Ammon's horn (tissue), 1 donor: ENCODE measurements around the gene EEFSEC.
A peak's percentile ranks its signal among the peaks of the same experiment; 100 is the strongest.

Source experiments
- DNase-seq: peaks from one replicate; pipeline ENCODE4 v3.0.0-alpha.2; 2016; ENCODE audit warnings: low spot score

Gene EEFSEC

GRCh38 chr3:128153156-128154041 is at the start of gene EEFSEC:
Gene EEFSEC, plus strand, starts transcription at chr3:128153481. Its CDS starts 27 bp downstream, at chr3:128153508.
- DNase-seq: peak; percentile 75

GRCh38 chr3:128107834-128108233 is 45.4 kb upstream of the EEFSEC start:
- no peak for DNase-seq

DNA sequence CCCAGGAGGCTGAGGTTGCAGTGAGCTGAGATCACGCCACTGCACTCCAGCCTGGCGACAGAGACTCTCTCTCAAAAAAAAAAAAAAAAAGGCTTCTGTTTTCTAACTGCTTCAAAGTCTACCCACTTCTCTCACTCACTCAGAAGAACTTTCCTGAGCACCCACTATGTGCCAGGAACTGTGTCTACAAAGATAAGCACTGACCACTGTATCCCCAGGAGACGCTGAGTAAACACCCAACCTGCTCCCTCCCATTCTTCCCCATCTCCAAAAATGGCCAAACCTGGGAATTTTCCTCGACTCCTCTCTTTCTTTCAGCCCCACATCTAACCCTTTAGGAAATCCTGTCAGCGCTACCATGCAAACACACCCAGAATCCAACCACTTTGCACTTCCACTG is 42.1 kb upstream of the EEFSEC start:
- DNase-seq: no peak

DNA sequence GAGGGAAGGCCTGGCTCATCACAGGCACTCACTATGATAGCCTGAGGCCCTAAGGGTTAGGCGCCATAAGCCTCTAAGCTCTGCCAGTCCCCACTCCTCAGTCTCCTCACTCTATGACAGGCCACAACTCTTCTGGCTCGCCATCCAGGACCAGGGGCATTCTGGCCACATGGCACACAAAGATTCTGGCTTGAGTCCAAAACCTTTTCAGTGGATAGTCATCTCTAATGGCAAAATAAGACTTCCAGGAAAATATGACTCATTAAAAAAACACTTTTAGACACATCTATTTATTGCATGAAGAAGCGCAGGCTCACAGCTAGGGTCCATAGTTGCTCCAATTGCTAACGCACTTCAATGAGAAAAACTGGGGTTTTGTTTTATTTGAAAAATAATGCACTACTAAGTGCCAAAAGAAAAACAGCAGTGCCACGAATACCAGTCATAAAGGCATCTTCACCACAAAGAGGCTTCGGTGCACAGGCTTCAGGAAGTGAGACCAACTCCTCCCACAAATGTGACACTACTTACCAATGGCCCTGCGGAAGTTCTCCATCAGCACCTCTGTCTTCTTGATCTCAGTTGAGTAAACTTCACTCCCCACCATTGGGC is 40.8 kb upstream of the EEFSEC start:
- DNase-seq: no peak

- DNase-seq: no peak
Observed at GRCh38 chr3:128113817-128114794, 39.2 kb upstream of the EEFSEC start.

- no peak for DNase-seq
Observed at GRCh38 chr3:128122013-128122412, 31.3 kb upstream of the EEFSEC start.

GRCh38 chr3:128123156-128123537 is 30.1 kb upstream of the EEFSEC start:
- no peak for DNase-seq

DNA sequence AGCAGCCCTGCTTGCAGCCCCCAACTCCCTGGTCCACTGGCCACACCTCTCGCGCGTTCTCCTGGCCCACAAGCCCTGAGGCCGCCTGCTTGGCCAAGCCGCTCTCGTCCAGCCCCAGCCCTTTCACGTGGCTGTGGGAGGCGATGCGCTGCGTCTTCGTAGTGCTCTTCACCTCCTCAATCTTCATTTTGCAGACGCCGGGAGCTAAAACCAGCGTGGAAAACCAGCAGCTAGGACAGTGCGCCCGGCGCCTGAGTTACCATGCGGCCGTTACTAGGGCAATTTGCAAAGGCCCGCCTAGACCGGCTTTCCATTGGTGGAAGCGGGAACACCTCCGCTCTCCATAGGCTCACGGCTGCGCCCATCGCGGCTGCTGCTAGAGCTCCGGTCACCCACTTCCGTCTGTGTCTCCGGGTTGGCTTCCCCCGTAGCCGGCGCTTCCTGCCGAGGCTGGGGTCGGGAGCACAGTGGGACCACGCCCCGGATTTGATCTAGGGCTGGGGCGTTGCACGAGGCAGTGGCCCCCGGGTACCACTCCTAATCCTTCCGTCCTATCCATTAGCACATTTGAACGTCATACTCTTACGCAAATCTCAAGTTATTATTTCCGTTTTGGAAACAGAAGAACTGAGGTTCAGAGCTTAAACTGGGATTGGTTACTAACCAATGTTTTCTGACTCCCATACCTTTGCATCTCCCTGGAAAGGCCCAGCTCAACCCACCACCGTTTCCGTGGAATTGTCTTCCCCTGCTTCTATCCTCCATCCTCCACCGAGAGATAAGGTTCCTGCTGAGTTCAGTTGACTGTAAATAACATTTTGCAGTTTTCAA is 29.5 kb upstream of the EEFSEC start, which contains the start of gene RUVBL1:
Gene RUVBL1, minus strand, starts transcription at position 275 of the 831 bp plus-strand sequence. Its CDS starts 88 bp downstream, at position 187.
- peak; percentile 98 for DNase-seq

DNA sequence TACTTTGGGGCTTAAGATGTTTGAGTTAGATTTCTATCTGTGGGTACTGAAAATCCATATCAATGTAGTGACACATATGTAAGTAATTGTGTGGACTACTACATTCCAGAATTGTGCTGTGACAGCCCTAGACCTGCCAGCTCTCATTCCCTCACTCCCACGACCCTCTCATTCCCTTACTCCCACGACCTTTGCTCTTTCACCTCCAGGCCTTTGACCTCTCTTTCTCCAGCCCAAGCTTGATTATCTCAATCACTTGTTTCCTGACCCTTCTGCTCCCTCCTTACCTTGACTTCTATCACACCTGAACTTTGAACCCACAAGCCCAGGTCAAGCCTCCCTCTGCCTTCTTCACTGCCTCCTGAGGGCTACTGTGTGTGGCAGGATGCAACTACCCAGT is 26.0 kb upstream of the EEFSEC start:
- no peak for DNase-seq

DNA sequence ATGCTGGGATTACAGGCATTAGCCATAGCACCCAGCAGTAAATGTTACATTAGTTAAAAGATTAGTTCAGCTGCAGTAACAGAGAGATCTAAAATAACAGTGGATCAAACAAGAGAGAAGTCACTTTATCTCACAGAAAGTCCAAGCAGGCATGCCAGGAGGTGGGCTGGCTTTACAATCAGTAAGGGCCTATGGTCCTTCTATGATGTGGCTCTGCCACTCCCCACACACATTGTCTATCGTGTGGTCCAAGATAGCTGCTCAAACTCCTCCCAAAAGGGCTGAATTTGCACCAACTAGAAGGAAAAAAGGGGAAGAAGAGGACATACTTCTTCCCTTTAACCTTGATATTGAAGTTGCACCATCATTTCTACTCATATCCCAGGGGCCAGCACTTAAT is 25.0 kb upstream of the EEFSEC start:
- DNase-seq: no peak

GRCh38 chr3:128131897-128132646 is 21.2 kb upstream of the EEFSEC start:
- no peak for DNase-seq

GRCh38 chr3:128133273-128133883 is 19.9 kb upstream of the EEFSEC start:
- no peak for DNase-seq

DNA sequence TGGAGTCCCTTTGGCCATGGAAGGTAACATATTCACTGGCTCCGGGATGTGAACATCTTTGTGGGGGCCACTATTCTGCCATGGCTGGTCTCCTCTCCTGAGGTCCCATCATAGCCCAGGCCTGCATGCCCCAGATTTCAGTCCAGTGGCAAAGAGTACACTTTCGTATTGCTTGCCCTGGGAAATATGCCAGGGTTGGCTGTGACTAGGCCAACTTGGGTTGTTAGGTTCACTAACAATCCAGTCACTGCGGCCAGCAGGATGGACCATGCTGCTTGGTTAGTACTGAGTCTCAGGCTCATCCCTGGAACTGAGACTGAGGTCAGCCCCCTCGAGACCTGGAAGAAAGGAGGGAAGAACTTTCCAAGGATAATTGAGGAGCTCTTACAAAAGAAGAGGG is 9.8 kb upstream of the EEFSEC start:
- no peak for DNase-seq

DNA sequence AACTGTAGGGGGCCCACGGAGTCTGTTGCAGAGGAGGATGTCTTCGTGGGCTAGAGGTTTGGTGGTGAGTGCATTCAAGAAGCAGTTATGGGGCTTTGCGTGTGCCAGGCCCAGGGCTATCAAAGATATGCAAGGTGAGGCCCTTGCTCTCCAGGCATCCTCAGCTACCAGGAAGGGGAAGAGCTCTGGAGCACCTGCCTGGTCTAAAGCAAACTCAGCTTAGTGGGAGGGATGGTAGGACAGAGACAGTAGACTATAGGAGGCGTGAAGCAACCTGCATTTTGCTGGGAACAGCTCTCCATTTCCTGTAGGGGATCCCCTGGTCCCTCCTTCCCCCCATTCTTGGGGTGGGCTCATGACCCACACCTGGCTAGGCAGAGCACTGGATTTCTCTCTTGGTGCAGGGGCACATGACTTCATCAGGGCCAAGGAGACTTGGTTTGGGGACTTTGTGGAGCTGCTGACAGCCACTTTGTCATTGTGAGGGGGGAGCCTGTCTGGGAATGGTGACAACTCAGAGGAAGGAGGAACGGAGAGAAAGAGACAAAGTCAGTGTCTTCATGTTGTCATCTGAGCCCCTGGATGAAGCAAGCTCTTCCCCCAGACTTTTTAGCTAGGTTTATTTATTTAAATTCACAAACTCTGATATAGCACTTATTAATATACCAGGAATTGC is 8.6 kb upstream of the EEFSEC start:
- no peak for DNase-seq

DNA sequence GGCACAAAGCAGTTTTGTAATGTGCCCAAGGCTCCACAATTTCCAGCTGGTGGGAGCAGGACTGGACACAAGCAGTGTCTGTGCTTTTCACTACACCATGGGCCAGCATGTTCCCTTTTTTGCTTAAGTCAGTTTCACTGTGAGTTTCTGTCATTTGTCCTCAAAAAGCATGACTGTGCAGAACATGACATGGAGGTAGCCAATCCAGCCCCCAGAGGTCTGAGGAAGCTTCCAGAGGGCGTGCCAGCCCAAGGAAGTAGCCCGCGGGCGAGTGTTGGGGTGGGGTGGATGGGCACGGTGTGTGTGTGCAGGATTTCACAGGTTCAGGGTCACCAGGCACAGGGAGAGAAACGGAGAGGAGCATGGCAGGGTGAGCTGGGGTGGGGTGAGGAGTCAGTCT is 8.0 kb upstream of the EEFSEC start:
- DNase-seq: peak; percentile 56

GRCh38 chr3:128146201-128146600 is 7.1 kb upstream of the EEFSEC start:
- no peak for DNase-seq

DNA sequence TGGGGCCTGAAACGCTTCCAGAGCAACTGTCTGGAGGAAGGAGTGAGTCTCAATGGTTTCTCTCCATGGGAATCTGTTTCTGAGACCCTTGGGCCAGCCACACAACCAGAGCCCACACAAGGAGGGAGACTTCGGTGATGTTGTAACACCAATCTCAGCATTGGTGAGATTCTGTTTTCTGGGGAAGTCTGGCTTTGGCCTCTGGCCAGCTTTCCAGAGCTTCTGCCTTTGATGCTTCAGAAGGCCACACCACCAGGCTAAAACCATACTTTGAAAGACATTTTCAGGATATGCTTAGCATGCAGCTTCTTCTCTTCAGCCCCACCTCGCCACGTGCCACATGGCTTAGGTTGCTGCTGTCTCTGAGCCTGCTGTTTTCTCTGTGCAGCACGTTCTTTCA is 3.6 kb upstream of the EEFSEC start:
- no peak for DNase-seq

DNA sequence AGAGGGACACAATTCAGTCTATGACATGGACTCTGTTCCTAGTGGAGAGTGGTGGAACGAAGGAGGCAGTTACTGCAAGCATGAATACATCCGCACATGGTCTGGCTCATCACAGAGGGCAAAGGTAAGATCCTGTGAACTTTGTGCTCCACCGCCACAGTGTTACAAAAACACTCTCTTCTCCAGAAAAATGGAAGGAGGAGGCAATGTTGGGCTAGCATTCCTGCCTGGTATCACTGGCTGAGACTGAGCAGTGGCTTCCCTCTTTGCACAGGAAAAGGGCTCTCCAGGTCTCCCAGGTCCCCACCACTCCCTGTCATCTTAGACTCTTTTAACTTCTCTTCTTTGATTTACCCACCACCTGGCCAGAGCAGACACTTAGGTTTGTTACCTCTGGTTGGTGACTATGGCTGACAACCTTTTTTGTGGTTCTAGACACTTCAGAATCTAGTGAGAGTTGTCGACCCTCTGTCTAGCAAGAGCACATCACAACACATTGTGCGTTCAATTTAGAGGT is 1.5 kb upstream of the EEFSEC start:
- DNase-seq: no peak

GRCh38 chr3:128152419-128153155 is 694 bp upstream of the EEFSEC start:
- no peak for DNase-seq
